ENCODE results near the gene CAVIN4.
A peak's percentile ranks its signal among the peaks of the same experiment; 100 is the strongest.

Gene CAVIN4

GRCh38 chr9:100591139-100591538, 13.3 kb downstream of the CAVIN4 start:
- no peak for DNase-seq

- no peak for DNase-seq
These were observed 13.9 kb downstream of the CAVIN4 start for GRCh38 chr9:100591639-100592412.

- peak; percentile 18 for DNase-seq
These were observed 17.7 kb downstream of the CAVIN4 start for GRCh38 chr9:100595391-100596199.

GRCh38 chr9:100597236-100597635, 19.4 kb downstream of the CAVIN4 start:
- DNase-seq, result no peak

GRCh38 chr9:100598641-100599145, 20.8 kb downstream of the CAVIN4 start:
- DNase-seq, result peak; percentile 88

GRCh38 chr9:100600521-100601079, 22.7 kb downstream of the CAVIN4 start:
- no peak for DNase-seq

- DNase-seq, result peak; percentile 33
These were observed 23.3 kb downstream of the CAVIN4 start for GRCh38 chr9:100601216-100601615.

- DNase-seq, result no peak
These were observed 24.5 kb downstream of the CAVIN4 start for GRCh38 chr9:100602342-100602801.

GRCh38 chr9:100605405-100605804, 27.5 kb downstream of the CAVIN4 start:
- DNase-seq, result no peak

GRCh38 chr9:100619194-100619593, 41.3 kb downstream of the CAVIN4 start:
- DNase-seq, result no peak

- DNase-seq, result no peak
These were observed 41.8 kb downstream of the CAVIN4 start for GRCh38 chr9:100619665-100620064.

GRCh38 chr9:100623969-100624368, 46.1 kb downstream of the CAVIN4 start:
- no peak for DNase-seq

- DNase-seq, result no peak
These were observed 49.1 kb downstream of the CAVIN4 start for GRCh38 chr9:100626949-100627348.

GRCh38 chr9:100637787-100638186, 59.9 kb downstream of the CAVIN4 start:
- DNase-seq, result no peak
